Liver (tissue), 9 donors: ENCODE measurements around the gene NXPH1. TPM values are rescaled to one million over a fixed set of nuclear protein-coding genes. Genes with fewer than 3 reads are reported as not detected.

ENCODE experiments used
- DNase-seq: peaks from one replicate; pipeline ENCODE4 v3.0.0-alpha.2; 2017; ENCODE audit warnings: low spot score
- H3K27ac ChIP-seq, 2 donors: one replicate each; pipeline ENCODE4 v1.7.0; 2013; ENCODE audit warnings: inconsistent platforms in 2 of 2, low read length in 2 of 2, control low read depth in 1 of 2, low read depth in 1 of 2, mild to moderate bottlenecking in 1 of 2
- H3K27me3 ChIP-seq, 4 donors: one replicate each; pipeline versions ENCODE4 v1.6.1 to v1.7.0; 2013; ENCODE audit warnings: low read length in 3 of 4, inconsistent platforms in 1 of 4, mild to moderate bottlenecking in 1 of 4, moderate library complexity in 1 of 4; ENCODE audit not compliant: control insufficient read depth in 4 of 4, insufficient read depth in 4 of 4
- H3K36me3 ChIP-seq, 4 donors: one replicate each; pipeline versions ENCODE4 v1.6.1 to v1.7.0; 2013; ENCODE audit warnings: low read length in 3 of 4, mild to moderate bottlenecking in 3 of 4, low read depth in 1 of 4, moderate library complexity in 1 of 4; ENCODE audit not compliant: control insufficient read depth in 4 of 4, insufficient read depth in 3 of 4
- H3K4me1 ChIP-seq, 4 donors: one replicate each; pipeline versions ENCODE4 v1.6.1 to v1.7.0; 2013; ENCODE audit warnings: low read length in 3 of 4, mild to moderate bottlenecking in 3 of 4, moderate library complexity in 1 of 4; ENCODE audit not compliant: control insufficient read depth in 4 of 4, insufficient read depth in 4 of 4
- H3K4me3 ChIP-seq, 3 donors: one replicate each; pipeline versions ENCODE4 v1.6.1 to v1.7.0; 2013; ENCODE audit warnings: low read length in 3 of 3, control low read depth in 1 of 3, low read depth in 1 of 3, mild to moderate bottlenecking in 1 of 3
- H3K9ac ChIP-seq, 2 donors: one replicate each; pipeline ENCODE4 v1.7.0; 2013; ENCODE audit warnings: low read length in 2 of 2, mild to moderate bottlenecking in 2 of 2, moderate library complexity in 2 of 2, control low read depth in 1 of 2, low read depth in 1 of 2
- H3K9me3 ChIP-seq, 4 donors: one replicate each; pipeline versions ENCODE4 v1.6.1 to v1.7.0; 2013; ENCODE audit warnings: low read length in 3 of 4; ENCODE audit not compliant: control insufficient read depth in 4 of 4
- ATF3 ChIP-seq: IDR thresholded peaks from 2 replicates; pipeline ENCODE4 v1.6.1; 2016; ENCODE audit warnings: antibody characterized with exemption
- CTCF ChIP-seq: fragments of 150-350 bp; IDR thresholded peaks from 2 replicates; pipeline ENCODE4 v1.5.1; 2017; ENCODE audit warnings: improper control_type of control experiment, low read depth, low read length; ENCODE audit not compliant: missing input control
- EGR1 ChIP-seq, 2 donors: IDR thresholded peaks; 2 replicates each; pipeline ENCODE4 v1.6.1; 2016 to 2018; ENCODE audit warnings: antibody characterized with exemption in 2 of 2, low read depth in 2 of 2
- FOXA1 ChIP-seq: IDR thresholded peaks from 2 replicates; pipeline ENCODE4 v1.6.1; 2016; ENCODE audit warnings: antibody characterized with exemption
- FOXA2 ChIP-seq: IDR thresholded peaks from 2 replicates; pipeline ENCODE4 v1.6.1; 2016; ENCODE audit warnings: antibody characterized with exemption
- GABPA ChIP-seq, 2 donors: IDR thresholded peaks in 1 of 2; conservative IDR thresholded peaks in 1 of 2; 2 replicates each; pipeline ENCODE4 v1.6.1; 2016; ENCODE audit warnings: antibody characterized with exemption in 2 of 2, mild to moderate bottlenecking in 1 of 2, moderate library complexity in 1 of 2
- HNF4A ChIP-seq, 2 donors: conservative IDR thresholded peaks; 2 replicates each; pipeline ENCODE4 v1.6.1; 2016; ENCODE audit warnings: antibody characterized with exemption in 2 of 2, mild to moderate bottlenecking in 2 of 2
- HNF4G ChIP-seq: IDR thresholded peaks from 2 replicates; pipeline ENCODE4 v1.6.1; 2016; ENCODE audit warnings: antibody characterized with exemption
- JUND ChIP-seq, 2 donors: IDR thresholded peaks; 2 replicates each; pipeline ENCODE4 v1.6.1; 2016; ENCODE audit warnings: antibody characterized with exemption in 2 of 2
- MAX ChIP-seq: IDR thresholded peaks from 2 replicates; pipeline ENCODE4 v1.6.1; 2016; ENCODE audit warnings: antibody characterized with exemption
- NR2F2 ChIP-seq: IDR thresholded peaks from 2 replicates; pipeline ENCODE4 v1.6.1; 2016; ENCODE audit warnings: antibody characterized with exemption
- RAD21 ChIP-seq, 2 donors: IDR thresholded peaks; 2 replicates each; pipeline ENCODE4 v1.6.1; 2016; ENCODE audit warnings: antibody characterized with exemption in 2 of 2, mild to moderate bottlenecking in 2 of 2
- SP1 ChIP-seq: IDR thresholded peaks from 2 replicates; pipeline ENCODE4 v1.6.1; 2018; ENCODE audit warnings: antibody characterized with exemption, mild to moderate bottlenecking
- TAF1 ChIP-seq: conservative IDR thresholded peaks from 2 replicates; pipeline ENCODE4 v1.6.1; 2016; ENCODE audit warnings: antibody characterized with exemption, mild to moderate bottlenecking
- YY1 ChIP-seq: IDR thresholded peaks from 2 replicates; pipeline ENCODE4 v1.6.1; 2016; ENCODE audit warnings: antibody characterized with exemption, mild to moderate bottlenecking
- ZBTB33 ChIP-seq: IDR thresholded peaks from 2 replicates; pipeline ENCODE4 v1.6.1; 2016; ENCODE audit warnings: antibody characterized with exemption
- WGBS: extraction: QIAGEN DNeasy Blood & Tissue Kit; methylation state at CpG from one replicate; pipeline ENCODE4 v1.1.7; 2013; 5-methylcytosine and 5-hydroxymethylcytosine counted together
- polyA plus RNA-seq, 2 donors: library from polyadenylated mRNA; stranded (reverse) in 1 of 2; unstranded in 1 of 2; fragments of 200-250 nt in 1 of 2; fragments of >200 nt in 1 of 2; fragmentation: Nextera tagmentation in 1 of 2; extraction: Ambion mirVana in 1 of 2; gene quantifications; one replicate each; pipeline versions ENCODE4 v1.2.1 to v1.2.3, GENCODE V29; 2013 to 2015
- total RNA-seq, 2 donors: library from RNA; depleted of rRNA; stranded (reverse); fragments of >200 nt; gene quantifications; one replicate each; pipeline ENCODE4 v1.2.3, GENCODE V29; 2014
- donor health status: healthy.
- donor health status: healthy.
- donor health status: healthy.
- donor health status: healthy.
- donor health status: healthy.

NXPH1 gene
- total and polyA plus RNA-seq, 4 donors: not detected

GRCh38 chr7:8499128-8499527, 65.7 kb downstream of the NXPH1 start:
- no peak overlapping the region for H3K27ac ChIP-seq
- H3K4me3 ChIP-seq: no peak overlapping the region
- DNase-seq: no peak
- peaks cover 0 to 3% (median 0%) of the 10 kb centered on the region in 4 donors for H3K4me1 ChIP-seq
- no peaks in the 10 kb centered on the region for H3K36me3 ChIP-seq
- TF ChIP-seq NR2F2: no peak
- TF ChIP-seq RAD21 (IDR thresholded peaks at IDR 0.05): no peak
- no peak for TF ChIP-seq MAX
- TF ChIP-seq FOXA1: no peak
- no peak for TF ChIP-seq ZBTB33
- no peak for TF ChIP-seq SP1
- no peak for TF ChIP-seq HNF4G
- TF ChIP-seq JUND (IDR thresholded peaks at IDR 0.05): no peak
- TF ChIP-seq YY1: no peak
- no peak for TF ChIP-seq ATF3
- no peak for TF ChIP-seq TAF1
- TF ChIP-seq CTCF: no peak
- TF ChIP-seq EGR1 (IDR thresholded peaks at IDR 0.05; ENCODE audit: low read depth in 2 of 2): no peak
- TF ChIP-seq GABPA (IDR thresholded peaks at IDR 0.05 in 1 of 2, conservative IDR thresholded peaks at IDR 0.05 in 1 of 2): no peak
- no peak for TF ChIP-seq HNF4A (conservative IDR thresholded peaks at IDR 0.05)
- TF ChIP-seq FOXA2: no peak
- no peaks in the 10 kb centered on the region for H3K27me3 ChIP-seq
- no peak overlapping the region for H3K9ac ChIP-seq
- H3K9me3 ChIP-seq: no peaks in the 10 kb centered on the region

GRCh38 chr7:8500286-8500685, 66.9 kb downstream of the NXPH1 start:
- 62% methylated on average over 2 of the region's 2 CpGs for WGBS
- no peak overlapping the region for H3K27ac ChIP-seq
- H3K9ac ChIP-seq: no peak overlapping the region
- TF ChIP-seq FOXA2: no peak
- TF ChIP-seq SP1: no peak
- TF ChIP-seq YY1: no peak
- no peaks in the 10 kb centered on the region for H3K27me3 ChIP-seq
- peaks cover 0 to 3% (median 0%) of the 10 kb centered on the region in 4 donors for H3K4me1 ChIP-seq
- no peak overlapping the region for H3K4me3 ChIP-seq
- peaks cover 0 to 3% (median 0%) of the 10 kb centered on the region in 4 donors for H3K9me3 ChIP-seq
- no peaks in the 10 kb centered on the region for H3K36me3 ChIP-seq
- DNase-seq: no peak

- no peak overlapping the region for H3K9ac ChIP-seq
- peaks cover 0 to 3% (median 0%) of the 10 kb centered on the region in 4 donors for H3K9me3 ChIP-seq
- H3K4me3 ChIP-seq: no peak overlapping the region
- H3K27me3 ChIP-seq: no peaks in the 10 kb centered on the region
- H3K27ac ChIP-seq: no peak overlapping the region
- WGBS: 57% methylated on average over 2 of the region's 2 CpGs
- H3K4me1 ChIP-seq: no peaks in the 10 kb centered on the region
- no peaks in the 10 kb centered on the region for H3K36me3 ChIP-seq
- no peak for DNase-seq
- no peak for TF ChIP-seq NR2F2
These were observed 74.2 kb downstream of the NXPH1 start for GRCh38 chr7:8507566-8507965.
